HepG2 (cell line): ENCODE results near the gene THEM4. TPM values are rescaled to one million over a fixed set of nuclear protein-coding genes. Genes with fewer than 3 reads are reported as not detected.

Source experiments
- CHD2 ChIP-seq: IDR thresholded peaks from 2 replicates; pipeline ENCODE4 v1.6.1; 2011; ENCODE audit warnings: low read depth, low read length, improper control_type of control experiment
- GABPA ChIP-seq, 2 experiments: IDR thresholded peaks; 2 replicates each; pipeline ENCODE4 v1.6.1; 2011 to 2016; ENCODE audit warnings: low read depth in 2 of 2, low read length in 1 of 2, missing biosample characterization in 1 of 2, missing genetic modification characterization in 1 of 2
- SALL1 ChIP-seq: sonication (generic); formaldehyde crosslinking; IDR thresholded peaks from 2 replicates; pipeline ENCODE4 v1.8.0; 2022; ENCODE audit warnings: mild to moderate bottlenecking, missing genetic modification reagents
- SCMH1 ChIP-seq: sonication (generic); formaldehyde crosslinking; IDR thresholded peaks from 2 replicates; pipeline ENCODE4 v1.9.0; 2021; ENCODE audit warnings: missing genetic modification reagents, mild to moderate bottlenecking, borderline replicate concordance
- SP140L ChIP-seq: sonication (generic); formaldehyde crosslinking; IDR thresholded peaks from 2 replicates; pipeline ENCODE4 v1.4.0; 2020; ENCODE audit warnings: missing genetic modification reagents, borderline replicate concordance
- ZNF598 ChIP-seq: sonication (generic); formaldehyde crosslinking; IDR thresholded peaks from 2 replicates; pipeline ENCODE4 v1.5.1; 2020; ENCODE audit warnings: mild to moderate bottlenecking, missing genetic modification reagents, borderline replicate concordance
- ZNF891 ChIP-seq: sonication (generic); formaldehyde crosslinking; IDR thresholded peaks from 2 replicates; pipeline ENCODE4 v1.5.0; 2020; ENCODE audit warnings: mild to moderate bottlenecking, missing genetic modification reagents
- polyA plus RNA-seq, 8 experiments: library from polyadenylated mRNA; depleted of rRNA in 3 of 8; stranded (reverse) in 7 of 8; unstranded in 1 of 8; fragments of >200 nt; fragmentation: Illumina TruSeq in 4 of 8; extraction: Trizol in 4 of 8; gene quantifications; 2 replicates each; pipeline versions ENCODE4 v1.2.1 to v1.2.3, GENCODE V29; 2011 to 2016; ENCODE audit warnings: low read depth in 4 of 8, missing spikeins in 1 of 8, mixed read lengths in 1 of 8; ENCODE audit not compliant: insufficient read depth in 1 of 8
- total RNA-seq, 5 experiments: library from RNA; depleted of rRNA; stranded (reverse); fragments of >200 nt; fragmentation: Illumina TruSeq; extraction: Trizol; gene quantifications; 2 replicates each; pipeline ENCODE4 v1.2.3, GENCODE V29; 2016; ENCODE audit warnings: low read depth in 1 of 5
- TF ChIP-seq, protein P1 (sequence below): sonication (generic); formaldehyde crosslinking; IDR thresholded peaks from 2 replicates; pipeline ENCODE4 v1.5.0; 2020; ENCODE audit warnings: missing genetic modification reagents, mild to moderate bottlenecking, borderline replicate concordance
- TF ChIP-seq, protein P2 (sequence below): IDR thresholded peaks from 2 replicates; pipeline ENCODE4 v1.6.1; 2016; ENCODE audit warnings: low read depth, borderline replicate concordance
- TF ChIP-seq, protein P3 (sequence below): sonication (generic); formaldehyde crosslinking; IDR thresholded peaks from 2 replicates; pipeline ENCODE4 v1.4.0; 2020; ENCODE audit warnings: low read depth, missing genetic modification reagents
- TF ChIP-seq, protein P4 (sequence below): sonication (generic); formaldehyde crosslinking; IDR thresholded peaks from 2 replicates; pipeline ENCODE4 v1.5.0; 2020; ENCODE audit warnings: mild to moderate bottlenecking, missing genetic modification reagents, moderate library complexity
- TF ChIP-seq, protein P5 (sequence below): IDR thresholded peaks from 2 replicates; pipeline ENCODE4 v1.6.1; 2012; ENCODE audit warnings: inconsistent platforms
- TF ChIP-seq, protein P6 (sequence below): IDR thresholded peaks from 2 replicates; pipeline ENCODE4 v1.6.1; 2016; ENCODE audit warnings: missing compliant biosample characterization, missing genetic modification reagents, borderline replicate concordance

The THEM4 gene
- total and polyA plus RNA-seq, 2 of the 13 experiments (the other 11 are each of a cell fraction or from before 2014, with no cell fraction given), result 10.9 to 13.9 TPM

DNA sequence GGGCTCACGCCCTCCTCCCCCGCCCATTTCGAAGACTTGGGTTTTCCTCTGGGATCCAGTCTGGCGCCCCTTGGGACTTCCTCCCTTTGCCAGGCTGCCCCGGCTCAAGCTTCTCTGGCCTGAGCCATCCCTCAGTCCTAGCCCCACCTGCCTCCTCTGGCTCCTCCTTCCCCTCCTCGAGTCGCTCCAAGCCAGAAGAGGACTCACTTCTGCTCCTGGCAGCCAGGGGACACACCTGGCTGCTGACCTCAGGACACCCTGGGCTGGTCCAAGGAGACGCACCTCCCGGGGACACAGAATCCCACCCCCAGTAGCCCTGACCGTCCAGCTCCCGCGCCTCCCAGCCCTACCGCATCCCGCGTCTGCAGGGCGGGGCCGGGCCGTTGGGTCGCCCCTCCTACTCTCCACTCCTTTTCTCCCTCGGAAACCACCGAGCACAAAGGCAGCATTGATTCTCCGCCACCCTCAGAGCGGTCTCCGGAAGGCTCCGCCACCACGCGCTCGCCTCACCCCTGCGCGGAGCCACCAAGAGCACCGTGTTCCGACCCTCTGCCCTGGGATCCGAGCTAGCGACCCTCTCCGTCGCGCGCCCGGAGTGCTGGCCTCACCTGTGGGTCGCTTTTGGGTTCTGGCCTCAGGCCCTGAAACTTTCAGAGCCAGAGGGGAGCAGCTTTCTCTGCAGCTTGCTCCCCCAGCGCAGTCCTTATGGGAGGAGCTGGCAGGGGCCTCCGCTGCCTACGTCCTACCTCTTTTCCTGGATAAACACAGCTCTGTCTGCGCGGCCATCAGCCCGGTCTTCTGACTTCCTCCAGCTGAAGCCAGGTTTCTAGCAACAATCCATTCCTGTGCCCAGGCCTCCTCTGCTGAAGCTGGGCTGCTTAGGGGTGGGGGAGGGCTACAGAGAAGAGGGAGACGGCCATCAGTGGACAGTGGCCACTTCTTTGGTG is 69.6 kb downstream of the THEM4 start, which contains the start of gene C2CD4D (continued):
- TF ChIP-seq, protein P1, sequence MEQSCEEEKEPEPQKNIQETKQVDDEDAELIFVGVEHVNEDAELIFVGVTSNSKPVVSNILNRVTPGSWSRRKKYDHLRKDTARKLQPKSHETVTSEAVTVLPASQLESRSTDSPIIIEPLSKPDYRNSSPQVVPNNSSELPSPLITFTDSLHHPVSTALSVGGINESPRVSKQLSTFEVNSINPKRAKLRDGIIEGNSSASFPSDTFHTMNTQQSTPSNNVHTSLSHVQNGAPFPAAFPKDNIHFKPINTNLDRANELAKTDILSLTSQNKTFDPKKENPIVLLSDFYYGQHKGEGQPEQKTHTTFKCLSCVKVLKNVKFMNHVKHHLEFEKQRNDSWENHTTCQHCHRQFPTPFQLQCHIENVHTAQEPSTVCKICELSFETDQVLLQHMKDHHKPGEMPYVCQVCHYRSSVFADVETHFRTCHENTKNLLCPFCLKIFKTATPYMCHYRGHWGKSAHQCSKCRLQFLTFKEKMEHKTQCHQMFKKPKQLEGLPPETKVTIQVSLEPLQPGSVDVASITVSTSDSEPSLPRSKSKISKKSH, result peak; percentile 94
- peak; percentile 51; the same call in 1 of the 2 replicates for TF ChIP-seq ZNF891 (CRISPR knock-in tag)
- TF ChIP-seq, protein P2, sequence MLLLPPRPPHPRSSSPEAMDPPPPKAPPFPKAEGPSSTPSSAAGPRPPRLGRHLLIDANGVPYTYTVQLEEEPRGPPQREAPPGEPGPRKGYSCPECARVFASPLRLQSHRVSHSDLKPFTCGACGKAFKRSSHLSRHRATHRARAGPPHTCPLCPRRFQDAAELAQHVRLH (CRISPR knock-in tag), result 0 out of 2 replicates have a peak, but pooled peaks have one; percentile 13
- TF ChIP-seq, protein P3, sequence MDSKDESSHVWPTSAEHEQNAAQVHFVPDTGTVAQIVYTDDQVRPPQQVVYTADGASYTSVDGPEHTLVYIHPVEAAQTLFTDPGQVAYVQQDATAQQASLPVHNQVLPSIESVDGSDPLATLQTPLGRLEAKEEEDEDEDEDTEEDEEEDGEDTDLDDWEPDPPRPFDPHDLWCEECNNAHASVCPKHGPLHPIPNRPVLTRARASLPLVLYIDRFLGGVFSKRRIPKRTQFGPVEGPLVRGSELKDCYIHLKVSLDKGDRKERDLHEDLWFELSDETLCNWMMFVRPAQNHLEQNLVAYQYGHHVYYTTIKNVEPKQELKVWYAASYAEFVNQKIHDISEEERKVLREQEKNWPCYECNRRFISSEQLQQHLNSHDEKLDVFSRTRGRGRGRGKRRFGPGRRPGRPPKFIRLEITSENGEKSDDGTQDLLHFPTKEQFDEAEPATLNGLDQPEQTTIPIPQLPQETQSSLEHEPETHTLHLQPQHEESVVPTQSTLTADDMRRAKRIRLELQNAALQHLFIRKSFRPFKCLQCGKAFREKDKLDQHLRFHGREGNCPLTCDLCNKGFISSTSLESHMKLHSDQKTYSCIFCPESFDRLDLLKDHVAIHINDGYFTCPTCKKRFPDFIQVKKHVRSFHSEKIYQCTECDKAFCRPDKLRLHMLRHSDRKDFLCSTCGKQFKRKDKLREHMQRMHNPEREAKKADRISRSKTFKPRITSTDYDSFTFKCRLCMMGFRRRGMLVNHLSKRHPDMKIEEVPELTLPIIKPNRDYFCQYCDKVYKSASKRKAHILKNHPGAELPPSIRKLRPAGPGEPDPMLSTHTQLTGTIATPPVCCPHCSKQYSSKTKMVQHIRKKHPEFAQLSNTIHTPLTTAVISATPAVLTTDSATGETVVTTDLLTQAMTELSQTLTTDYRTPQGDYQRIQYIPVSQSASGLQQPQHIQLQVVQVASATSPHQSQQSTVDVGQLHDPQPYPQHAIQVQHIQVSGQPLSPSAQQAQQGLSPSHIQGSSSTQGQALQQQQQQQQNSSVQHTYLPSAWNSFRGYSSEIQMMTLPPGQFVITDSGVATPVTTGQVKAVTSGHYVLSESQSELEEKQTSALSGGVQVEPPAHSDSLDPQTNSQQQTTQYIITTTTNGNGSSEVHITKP, result peak; percentile 31; the same call in 1 of the 2 replicates
- TF ChIP-seq CHD2, result no peak
- TF ChIP-seq, protein P4, sequence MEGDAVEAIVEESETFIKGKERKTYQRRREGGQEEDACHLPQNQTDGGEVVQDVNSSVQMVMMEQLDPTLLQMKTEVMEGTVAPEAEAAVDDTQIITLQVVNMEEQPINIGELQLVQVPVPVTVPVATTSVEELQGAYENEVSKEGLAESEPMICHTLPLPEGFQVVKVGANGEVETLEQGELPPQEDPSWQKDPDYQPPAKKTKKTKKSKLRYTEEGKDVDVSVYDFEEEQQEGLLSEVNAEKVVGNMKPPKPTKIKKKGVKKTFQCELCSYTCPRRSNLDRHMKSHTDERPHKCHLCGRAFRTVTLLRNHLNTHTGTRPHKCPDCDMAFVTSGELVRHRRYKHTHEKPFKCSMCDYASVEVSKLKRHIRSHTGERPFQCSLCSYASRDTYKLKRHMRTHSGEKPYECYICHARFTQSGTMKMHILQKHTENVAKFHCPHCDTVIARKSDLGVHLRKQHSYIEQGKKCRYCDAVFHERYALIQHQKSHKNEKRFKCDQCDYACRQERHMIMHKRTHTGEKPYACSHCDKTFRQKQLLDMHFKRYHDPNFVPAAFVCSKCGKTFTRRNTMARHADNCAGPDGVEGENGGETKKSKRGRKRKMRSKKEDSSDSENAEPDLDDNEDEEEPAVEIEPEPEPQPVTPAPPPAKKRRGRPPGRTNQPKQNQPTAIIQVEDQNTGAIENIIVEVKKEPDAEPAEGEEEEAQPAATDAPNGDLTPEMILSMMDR (CRISPR knock-in tag), result 0 out of 2 replicates have a peak, but pooled peaks have one; percentile 12
- TF ChIP-seq SCMH1, result no peak
- TF ChIP-seq, protein P5, sequence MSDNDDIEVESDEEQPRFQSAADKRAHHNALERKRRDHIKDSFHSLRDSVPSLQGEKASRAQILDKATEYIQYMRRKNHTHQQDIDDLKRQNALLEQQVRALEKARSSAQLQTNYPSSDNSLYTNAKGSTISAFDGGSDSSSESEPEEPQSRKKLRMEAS, result peak; percentile 56
- TF ChIP-seq ZNF598 (CRISPR knock-in tag), result no peak
- no peak for TF ChIP-seq GABPA (IDR thresholded peaks at IDR 0.05; ENCODE audit: low read depth, low read length)
- TF ChIP-seq GABPA (CRISPR knock-in tag; IDR thresholded peaks at IDR 0.05; ENCODE audit: low read depth), result peak; percentile 21; the same call in 1 of the 2 replicates
- TF ChIP-seq SP140L, result no peak
- TF ChIP-seq, protein P6, sequence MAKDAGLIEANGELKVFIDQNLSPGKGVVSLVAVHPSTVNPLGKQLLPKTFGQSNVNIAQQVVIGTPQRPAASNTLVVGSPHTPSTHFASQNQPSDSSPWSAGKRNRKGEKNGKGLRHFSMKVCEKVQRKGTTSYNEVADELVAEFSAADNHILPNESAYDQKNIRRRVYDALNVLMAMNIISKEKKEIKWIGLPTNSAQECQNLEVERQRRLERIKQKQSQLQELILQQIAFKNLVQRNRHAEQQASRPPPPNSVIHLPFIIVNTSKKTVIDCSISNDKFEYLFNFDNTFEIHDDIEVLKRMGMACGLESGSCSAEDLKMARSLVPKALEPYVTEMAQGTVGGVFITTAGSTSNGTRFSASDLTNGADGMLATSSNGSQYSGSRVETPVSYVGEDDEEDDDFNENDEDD (CRISPR knock-in tag), result peak; percentile 44; the same call in 1 of the 2 replicates
- TF ChIP-seq SALL1 (CRISPR knock-in tag), result peak; percentile 48
